Breast epithelium (tissue), 3 donors: Measurements from ENCODE around the gene NTNG1.

Experiments
- POLR2A ChIP-seq: fragments of 450-650 bp; IDR thresholded peaks from one replicate; pipeline ENCODE4 v1.6.1; 2016; ENCODE audit warnings: antibody characterized with exemption, mild to moderate bottlenecking, moderate library complexity
- POLR2AphosphoS5 ChIP-seq, 3 donors: sonication (generic); formaldehyde crosslinking; IDR thresholded peaks; one replicate each; pipeline ENCODE4 v1.6.1; 2017; ENCODE audit warnings: antibody characterized with exemption in 3 of 3
- TF ChIP-seq, protein P1 (sequence below), 3 donors: fragments of 450-650 bp; IDR thresholded peaks; one replicate each; pipeline ENCODE4 v1.5.1; 2016 to 2017; ENCODE audit warnings: antibody characterized with exemption in 3 of 3, mild to moderate bottlenecking in 3 of 3, moderate library complexity in 3 of 3

DNA sequence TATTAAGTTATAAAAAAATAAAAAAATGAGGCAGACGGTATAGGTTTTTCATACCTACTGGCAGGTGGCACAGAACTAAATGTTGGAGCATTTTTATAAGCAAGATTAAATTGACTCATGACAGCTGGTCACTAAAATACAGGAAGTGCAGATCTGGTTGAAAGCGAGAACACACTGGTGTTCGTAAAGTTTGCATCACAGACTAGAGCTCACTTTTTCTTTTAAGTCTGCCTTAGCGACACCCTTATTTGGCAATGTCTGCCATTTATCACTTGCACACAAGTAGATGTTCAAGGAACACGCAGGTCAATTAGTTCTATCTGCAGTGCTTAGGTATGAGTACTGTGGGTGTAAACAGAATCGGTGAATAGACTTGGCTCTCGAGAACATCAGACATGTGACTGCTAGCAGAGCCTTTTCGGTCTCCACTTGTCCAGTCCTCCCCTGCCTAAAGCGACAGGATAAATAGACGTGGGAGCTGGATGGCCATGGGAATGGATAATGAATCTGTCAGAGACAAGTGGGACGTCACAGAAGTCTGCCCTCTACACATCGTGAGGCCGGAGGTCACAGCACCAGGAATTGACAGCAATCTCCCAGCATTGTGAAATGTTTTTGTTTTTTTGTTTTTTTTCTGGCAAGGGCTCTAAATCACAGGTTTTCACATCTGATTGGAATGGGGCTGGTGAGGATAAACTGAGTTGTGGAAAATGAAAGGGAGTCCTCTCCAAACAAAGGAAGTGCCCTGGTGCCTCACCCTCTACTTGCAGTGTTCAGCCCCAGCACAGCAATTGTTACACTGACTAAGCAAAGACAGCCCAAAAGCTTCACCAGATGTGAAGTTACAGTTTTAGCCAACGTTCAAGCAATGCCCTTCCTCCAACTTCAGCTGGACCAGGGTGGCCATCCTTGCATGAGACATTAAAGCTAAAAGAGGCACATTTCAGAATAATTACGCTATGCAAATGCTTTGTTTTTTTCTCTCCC, 248.9 kb downstream of the NTNG1 start:
- TF ChIP-seq POLR2A (no peak), POLR2AphosphoS5 (IDR thresholded peaks at IDR 0.05) (no peak)
- TF ChIP-seq, protein P1, sequence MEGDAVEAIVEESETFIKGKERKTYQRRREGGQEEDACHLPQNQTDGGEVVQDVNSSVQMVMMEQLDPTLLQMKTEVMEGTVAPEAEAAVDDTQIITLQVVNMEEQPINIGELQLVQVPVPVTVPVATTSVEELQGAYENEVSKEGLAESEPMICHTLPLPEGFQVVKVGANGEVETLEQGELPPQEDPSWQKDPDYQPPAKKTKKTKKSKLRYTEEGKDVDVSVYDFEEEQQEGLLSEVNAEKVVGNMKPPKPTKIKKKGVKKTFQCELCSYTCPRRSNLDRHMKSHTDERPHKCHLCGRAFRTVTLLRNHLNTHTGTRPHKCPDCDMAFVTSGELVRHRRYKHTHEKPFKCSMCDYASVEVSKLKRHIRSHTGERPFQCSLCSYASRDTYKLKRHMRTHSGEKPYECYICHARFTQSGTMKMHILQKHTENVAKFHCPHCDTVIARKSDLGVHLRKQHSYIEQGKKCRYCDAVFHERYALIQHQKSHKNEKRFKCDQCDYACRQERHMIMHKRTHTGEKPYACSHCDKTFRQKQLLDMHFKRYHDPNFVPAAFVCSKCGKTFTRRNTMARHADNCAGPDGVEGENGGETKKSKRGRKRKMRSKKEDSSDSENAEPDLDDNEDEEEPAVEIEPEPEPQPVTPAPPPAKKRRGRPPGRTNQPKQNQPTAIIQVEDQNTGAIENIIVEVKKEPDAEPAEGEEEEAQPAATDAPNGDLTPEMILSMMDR (IDR thresholded peaks at IDR 0.05) = no peak
